ENCODE data around the gene CWC27. TPM values are rescaled to one million over a fixed set of nuclear protein-coding genes. Genes with fewer than 3 reads are reported as not detected.
"Not testable (repeated sequence)": the region's sequence is repeated elsewhere in the genome, so short reads cannot be mapped to it uniquely, and the experiment has no call there.

CWC27 gene
- total RNA-seq, 2 experiments from 2014 or later, result 33.6 to 39.7 TPM

DNA sequence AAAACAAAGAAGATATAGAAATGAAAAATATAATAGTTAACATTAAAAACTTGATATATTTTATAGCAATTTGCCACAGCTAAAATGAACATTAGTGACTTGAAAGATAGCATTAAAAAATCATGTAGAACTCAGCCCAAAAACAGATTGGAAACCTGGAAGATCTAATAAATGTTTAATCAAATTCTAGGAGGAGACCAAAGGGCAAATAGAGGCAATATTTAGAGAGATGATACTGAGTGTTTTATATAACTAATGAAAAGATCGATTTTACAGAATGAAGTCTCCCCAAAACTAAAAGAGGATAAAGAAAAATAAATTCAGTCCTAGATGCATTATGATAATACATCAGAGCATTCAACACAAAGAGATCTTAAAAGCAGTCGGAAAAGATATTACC, 127.0 kb downstream of the CWC27 start:
- no peak for DNase-seq
- Mint-ChIP-seq H3K36me3 (peaks cover 46% of the 10 kb centered on the region), H3K9me3 (peaks cover 16% of the 10 kb centered on the region), H3K27ac (no peak overlapping the region), H3K4me3 (no peak overlapping the region), H3K27me3 (no peaks in the 10 kb centered on the region), H3K4me1 (no peaks in the 10 kb centered on the region)

DNA sequence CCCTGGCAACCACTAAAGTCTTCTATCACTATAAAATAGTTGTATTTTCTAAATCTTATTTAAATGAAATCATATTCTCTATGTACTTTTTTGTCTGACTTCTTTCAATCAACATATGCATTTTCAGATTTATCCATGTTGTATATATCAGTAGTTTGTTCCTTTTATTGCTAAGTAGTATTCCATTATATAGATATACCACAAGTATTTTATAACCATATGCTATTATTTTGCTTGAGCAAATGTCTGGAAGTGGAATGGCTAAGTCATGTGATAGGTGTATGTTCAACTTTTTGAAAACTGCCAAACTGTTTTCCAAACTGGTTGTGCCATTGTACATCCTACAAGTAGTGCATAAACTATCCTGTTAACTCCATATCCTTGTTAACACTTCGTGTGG, 131.1 kb downstream of the CWC27 start:
- Mint-ChIP-seq H3K4me3 (no peak overlapping the region), H3K27me3 (no peaks in the 10 kb centered on the region), H3K4me1 (no peaks in the 10 kb centered on the region), H3K27ac (no peak overlapping the region), H3K9me3 (peaks cover 20% of the 10 kb centered on the region), H3K36me3 (peaks cover 48% of the 10 kb centered on the region)
- no peak for DNase-seq

GRCh38 chr5:64900618-64901017, 131.9 kb downstream of the CWC27 start:
- Mint-ChIP-seq H3K4me1 (no peaks in the 10 kb centered on the region), H3K4me3 (no peak overlapping the region), H3K27me3 (no peaks in the 10 kb centered on the region), H3K36me3 (peaks cover 46% of the 10 kb centered on the region), H3K9me3 (peaks cover 22% of the 10 kb centered on the region), H3K27ac (no peak overlapping the region)
- no peak for DNase-seq

- Mint-ChIP-seq H3K9me3 (peaks cover 30% of the 10 kb centered on the region), H3K36me3 (peaks cover 73% of the 10 kb centered on the region)
- not testable (repeated sequence) for DNase-seq, H3K27me3 Mint-ChIP-seq, H3K27ac Mint-ChIP-seq, H3K4me3 Mint-ChIP-seq, H3K4me1 Mint-ChIP-seq
Measured at GRCh38 chr5:64907399-64907798, 138.7 kb downstream of the CWC27 start.

DNA sequence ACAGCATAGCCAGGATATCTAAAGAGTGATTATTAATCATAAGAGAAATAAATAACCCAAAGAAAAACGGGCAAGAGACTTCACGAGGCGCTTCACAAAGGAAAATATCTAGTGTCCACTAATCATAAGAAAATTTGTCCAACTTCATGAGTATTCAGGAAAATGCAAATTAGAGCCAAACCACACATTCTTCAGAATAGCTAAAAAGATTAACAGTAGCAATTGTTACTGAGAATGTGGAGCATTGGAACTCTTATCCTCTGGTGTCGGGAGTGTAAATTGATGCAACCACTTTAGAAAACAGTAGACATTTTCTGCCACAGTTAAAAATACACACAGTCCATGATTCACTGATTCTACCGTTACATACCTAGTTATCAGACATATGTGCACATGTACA, 145.7 kb downstream of the CWC27 start:
- no peak for DNase-seq
- H3K4me3 Mint-ChIP-seq, result no peak overlapping the region
- H3K27ac Mint-ChIP-seq, result no peak overlapping the region
- no peaks in the 10 kb centered on the region for H3K27me3 Mint-ChIP-seq
- peaks cover 19% of the 10 kb centered on the region for H3K9me3 Mint-ChIP-seq
- peaks cover 55% of the 10 kb centered on the region for H3K36me3 Mint-ChIP-seq
- no peaks in the 10 kb centered on the region for H3K4me1 Mint-ChIP-seq

- H3K36me3 Mint-ChIP-seq, result peaks cover 62% of the 10 kb centered on the region
Measured at GRCh38 chr5:64918083-64918482, 149.4 kb downstream of the CWC27 start.

DNA sequence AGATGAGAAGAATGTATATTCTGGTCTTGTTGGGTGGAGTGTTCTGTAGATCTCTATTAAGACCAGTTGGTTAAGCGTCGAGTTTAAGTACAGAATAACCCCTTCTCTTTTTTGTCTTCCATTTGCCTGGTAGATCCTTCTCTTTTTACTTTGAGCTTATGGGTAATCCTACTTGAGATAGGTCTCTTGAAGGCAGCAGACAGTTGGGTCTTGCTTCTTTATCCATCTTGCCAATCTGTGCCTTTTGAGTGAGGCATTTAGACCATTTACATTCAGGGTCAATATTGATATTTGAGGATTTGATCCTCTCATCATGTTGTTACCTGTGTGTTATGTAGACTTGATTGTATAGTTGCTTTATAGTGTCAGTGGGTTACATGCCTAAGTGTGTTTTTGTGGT, 152.7 kb downstream of the CWC27 start:
- peaks cover 5% of the 10 kb centered on the region for H3K4me1 Mint-ChIP-seq
- DNase-seq, result no peak
- peaks cover 30% of the 10 kb centered on the region for H3K9me3 Mint-ChIP-seq
- H3K27ac Mint-ChIP-seq, result no peak overlapping the region
- H3K36me3 Mint-ChIP-seq, result peaks cover 60% of the 10 kb centered on the region
- H3K4me3 Mint-ChIP-seq, result no peak overlapping the region
- no peaks in the 10 kb centered on the region for H3K27me3 Mint-ChIP-seq

More at GRCh38 chr5:64918083-64918482, 149.4 kb downstream of the CWC27 start:
- Mint-ChIP-seq H3K27ac (no peak overlapping the region), H3K9me3 (peaks cover 30% of the 10 kb centered on the region), H3K27me3 (no peaks in the 10 kb centered on the region), H3K4me3 (no peak overlapping the region), H3K4me1 (no peaks in the 10 kb centered on the region)
- no peak for DNase-seq

- Mint-ChIP-seq H3K36me3 (peaks cover 45% of the 10 kb centered on the region), H3K4me3 (no peak overlapping the region)
Measured at GRCh38 chr5:64923151-64923685, 154.5 kb downstream of the CWC27 start.

DNA sequence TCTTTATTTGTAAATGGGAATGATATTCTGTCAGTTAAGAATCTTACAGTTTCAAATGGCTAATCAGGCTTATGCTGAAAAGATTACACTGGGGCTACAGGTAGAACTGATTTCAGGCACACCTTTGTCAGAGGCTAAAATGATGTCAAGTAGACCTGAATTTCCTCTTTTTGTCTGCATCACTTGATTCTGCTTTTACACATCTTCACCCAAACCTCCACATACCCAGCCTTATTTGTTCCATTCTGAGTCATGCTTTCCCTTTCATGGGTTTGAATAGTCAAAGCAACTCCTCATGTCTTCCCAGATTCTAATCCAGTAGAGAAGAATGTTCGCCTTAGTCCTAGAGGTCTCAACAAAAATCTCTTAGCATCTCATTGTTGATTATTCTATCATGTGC, 156.4 kb downstream of the CWC27 start:
- Mint-ChIP-seq H3K27me3 (no peaks in the 10 kb centered on the region), H3K4me3 (no peak overlapping the region), H3K27ac (peak overlapping the region; percentile 11), H3K9me3 (peaks cover 18% of the 10 kb centered on the region), H3K36me3 (peaks cover 48% of the 10 kb centered on the region), H3K4me1 (peaks cover 18% of the 10 kb centered on the region)
- DNase-seq, result no peak

More at GRCh38 chr5:64923151-64923685, 154.5 kb downstream of the CWC27 start:
- DNase-seq, result no peak
- H3K9me3 Mint-ChIP-seq, result peaks cover 23% of the 10 kb centered on the region
- H3K4me1 Mint-ChIP-seq, result peaks cover 12% of the 10 kb centered on the region
- no peaks in the 10 kb centered on the region for H3K27me3 Mint-ChIP-seq
- no peak overlapping the region for H3K27ac Mint-ChIP-seq

DNA sequence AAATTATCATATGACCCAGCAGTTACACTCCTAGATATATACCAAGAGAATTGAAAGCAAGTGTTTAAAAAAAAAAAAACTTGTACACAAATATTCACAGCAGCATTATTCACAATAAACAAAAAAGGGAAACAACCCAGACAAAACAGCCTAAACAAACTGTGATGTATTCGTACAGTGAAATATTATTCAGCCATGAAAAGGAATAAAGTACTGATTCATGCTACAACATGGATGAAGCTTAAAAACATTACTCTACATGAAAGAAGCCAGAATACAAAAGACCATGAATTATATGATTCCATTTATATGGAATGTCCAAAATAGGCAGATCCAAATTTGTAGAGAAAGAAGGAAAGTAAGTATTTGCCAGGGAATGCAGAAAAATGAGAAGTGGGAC, 161.1 kb downstream of the CWC27 start:
- peaks cover 18% of the 10 kb centered on the region for H3K4me1 Mint-ChIP-seq
- peaks cover 3% of the 10 kb centered on the region for H3K9me3 Mint-ChIP-seq
- peaks cover 33% of the 10 kb centered on the region for H3K36me3 Mint-ChIP-seq
- H3K27ac Mint-ChIP-seq, result no peak overlapping the region
- no peaks in the 10 kb centered on the region for H3K27me3 Mint-ChIP-seq
- H3K4me3 Mint-ChIP-seq, result no peak overlapping the region
- DNase-seq, result no peak

GRCh38 chr5:64930672-64931318, 162.1 kb downstream of the CWC27 start:
- DNase-seq, result no peak
- Mint-ChIP-seq H3K27me3 (no peaks in the 10 kb centered on the region), H3K27ac (no peak overlapping the region), H3K36me3 (peaks cover 41% of the 10 kb centered on the region), H3K4me1 (peaks cover 12% of the 10 kb centered on the region), H3K9me3 (peaks cover 4% of the 10 kb centered on the region), H3K4me3 (no peak overlapping the region)

GRCh38 chr5:64939422-64939771, 170.7 kb downstream of the CWC27 start:
- not testable (repeated sequence) for H3K27me3 Mint-ChIP-seq, H3K27ac Mint-ChIP-seq, H3K9me3 Mint-ChIP-seq, H3K4me1 Mint-ChIP-seq, H3K4me3 Mint-ChIP-seq, DNase-seq
- peaks cover 45% of the 10 kb centered on the region for H3K36me3 Mint-ChIP-seq

GRCh38 chr5:64939772-64940510, 171.2 kb downstream of the CWC27 start:
- Mint-ChIP-seq H3K4me3 (no peak overlapping the region), H3K27ac (no peak overlapping the region), H3K27me3 (no peaks in the 10 kb centered on the region), H3K9me3 (peaks cover 9% of the 10 kb centered on the region), H3K36me3 (peaks cover 42% of the 10 kb centered on the region), H3K4me1 (no peaks in the 10 kb centered on the region)
- DNase-seq, result no peak

- Mint-ChIP-seq H3K4me1 (no peaks in the 10 kb centered on the region), H3K4me3 (no peak overlapping the region), H3K27me3 (no peaks in the 10 kb centered on the region), H3K36me3 (peaks cover 22% of the 10 kb centered on the region), H3K27ac (no peak overlapping the region), H3K9me3 (no peaks in the 10 kb centered on the region)
- DNase-seq, result no peak
Measured at GRCh38 chr5:64942460-64942859, 173.7 kb downstream of the CWC27 start.

- Mint-ChIP-seq H3K4me3 (no peak overlapping the region), H3K36me3 (peaks cover 8% of the 10 kb centered on the region), H3K9me3 (no peaks in the 10 kb centered on the region), H3K27me3 (no peaks in the 10 kb centered on the region), H3K4me1 (no peaks in the 10 kb centered on the region), H3K27ac (no peak overlapping the region)
- DNase-seq, result no peak
Measured at GRCh38 chr5:64944868-64945267, 176.1 kb downstream of the CWC27 start.

DNA sequence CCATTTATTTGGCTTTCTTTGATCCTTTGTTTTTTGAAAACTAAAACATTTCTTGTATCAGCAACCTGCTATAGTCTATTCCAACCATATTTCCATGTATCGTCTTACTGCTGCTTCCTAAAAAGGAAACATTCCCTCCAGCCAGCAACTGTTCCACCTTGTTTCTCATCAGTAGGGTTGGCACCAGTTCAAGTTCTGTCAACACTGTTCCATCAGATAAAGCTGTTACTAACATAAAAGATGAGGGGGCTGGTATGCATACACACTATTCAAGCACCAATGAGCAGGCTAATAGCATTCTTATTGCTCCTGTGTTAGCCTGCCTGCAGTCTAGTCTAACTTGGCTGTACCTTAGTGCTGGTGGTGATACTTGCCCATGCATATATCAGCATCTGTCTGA, 178.3 kb downstream of the CWC27 start:
- Mint-ChIP-seq H3K36me3 (peaks cover 8% of the 10 kb centered on the region), H3K9me3 (no peaks in the 10 kb centered on the region), H3K27me3 (no peaks in the 10 kb centered on the region), H3K4me1 (no peaks in the 10 kb centered on the region), H3K27ac (no peak overlapping the region), H3K4me3 (no peak overlapping the region)
- DNase-seq, result no peak

All from activated naive CD8-positive, alpha-beta T cell treated with anti-CD3 and anti-CD28 coated beads for 36 hours (primary cell).